Measurements from ENCODE around the gene SEPTIN10. TPM values are rescaled to one million over a fixed set of nuclear protein-coding genes. Genes with fewer than 3 reads are reported as not detected.
"Not testable (repeated sequence)": the region's sequence is repeated elsewhere in the genome, so short reads cannot be mapped to it uniquely, and the experiment has no call there.

Gene SEPTIN10
- total RNA-seq (2014; rRNA removed; shearing (Covaris generic)), result 107 and 124 TPM in 2 replicates

- peak; percentile 99 for DNase-seq (ENCODE audit: low read depth)
Observed at GRCh38 chr2:109613922-109614714, at the start of gene SEPTIN10, which contains the start of gene SOWAHC. Gene SEPTIN10, minus strand, starts transcription at chr2:109613966. Its CDS starts 139 bp downstream, at chr2:109613827. Gene SOWAHC, plus strand, starts transcription at chr2:109614364. Its CDS starts 126 bp downstream, at chr2:109614490.

DNA sequence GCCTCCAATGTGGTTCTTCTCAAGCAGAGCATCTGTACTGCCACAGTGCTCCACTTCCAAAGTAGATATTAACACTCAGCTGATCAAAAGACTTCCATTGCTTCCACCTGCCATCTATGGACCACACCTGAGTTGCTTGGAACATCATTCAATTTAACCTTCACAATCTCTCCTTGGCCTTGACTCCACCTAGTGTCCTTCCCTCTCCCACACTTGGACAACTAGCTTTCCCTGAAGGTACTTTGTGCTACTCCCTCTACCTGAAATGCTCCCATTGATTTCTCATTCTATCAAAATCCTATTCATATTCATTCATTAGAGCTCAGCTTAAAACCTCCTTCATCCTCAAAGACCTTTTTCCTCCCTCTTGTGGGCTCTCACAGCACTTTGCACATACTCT, 49.1 kb upstream of the SEPTIN10 start:
- no peak for DNase-seq (ENCODE audit: low read depth)

- DNase-seq (ENCODE audit: low read depth), result peak; percentile 55
Observed at GRCh38 chr2:109660046-109660860, 46.5 kb upstream of the SEPTIN10 start.

DNA sequence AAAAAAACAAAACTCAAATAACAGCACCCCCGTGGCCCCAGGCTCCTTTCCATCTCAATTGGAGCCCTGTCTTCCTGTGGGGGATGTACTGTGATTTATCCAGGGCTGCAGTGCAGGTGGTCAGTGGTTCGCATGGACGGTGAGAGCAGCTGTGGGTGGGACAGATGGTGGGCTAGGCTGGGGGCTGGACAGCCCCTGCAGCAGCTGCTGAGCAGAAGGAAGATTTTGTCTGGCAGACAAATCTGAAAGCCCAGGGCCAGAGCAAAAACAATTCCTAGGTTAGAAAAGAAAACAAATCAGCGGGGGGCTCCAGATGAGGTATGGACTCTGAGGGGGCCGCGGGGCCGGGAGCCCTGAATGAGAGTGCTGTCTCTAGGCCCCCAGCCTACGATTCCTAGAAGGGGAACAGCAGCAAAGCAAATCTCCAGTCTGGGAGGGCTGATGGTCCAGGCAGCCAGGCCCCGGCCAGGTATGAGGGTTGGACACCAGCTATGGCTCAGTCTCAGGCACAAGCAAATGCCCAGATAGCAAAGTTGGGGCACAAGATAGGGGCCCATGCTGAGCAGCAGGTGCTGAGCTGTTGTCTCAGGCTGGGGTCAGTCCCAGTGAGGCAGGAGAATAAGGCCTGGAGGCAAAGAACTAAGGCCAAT, 45.8 kb upstream of the SEPTIN10 start:
- DNase-seq (ENCODE audit: low read depth), result no peak

- DNase-seq (ENCODE audit: low read depth), result no peak
Observed at GRCh38 chr2:109655287-109655686, 41.5 kb upstream of the SEPTIN10 start.

DNA sequence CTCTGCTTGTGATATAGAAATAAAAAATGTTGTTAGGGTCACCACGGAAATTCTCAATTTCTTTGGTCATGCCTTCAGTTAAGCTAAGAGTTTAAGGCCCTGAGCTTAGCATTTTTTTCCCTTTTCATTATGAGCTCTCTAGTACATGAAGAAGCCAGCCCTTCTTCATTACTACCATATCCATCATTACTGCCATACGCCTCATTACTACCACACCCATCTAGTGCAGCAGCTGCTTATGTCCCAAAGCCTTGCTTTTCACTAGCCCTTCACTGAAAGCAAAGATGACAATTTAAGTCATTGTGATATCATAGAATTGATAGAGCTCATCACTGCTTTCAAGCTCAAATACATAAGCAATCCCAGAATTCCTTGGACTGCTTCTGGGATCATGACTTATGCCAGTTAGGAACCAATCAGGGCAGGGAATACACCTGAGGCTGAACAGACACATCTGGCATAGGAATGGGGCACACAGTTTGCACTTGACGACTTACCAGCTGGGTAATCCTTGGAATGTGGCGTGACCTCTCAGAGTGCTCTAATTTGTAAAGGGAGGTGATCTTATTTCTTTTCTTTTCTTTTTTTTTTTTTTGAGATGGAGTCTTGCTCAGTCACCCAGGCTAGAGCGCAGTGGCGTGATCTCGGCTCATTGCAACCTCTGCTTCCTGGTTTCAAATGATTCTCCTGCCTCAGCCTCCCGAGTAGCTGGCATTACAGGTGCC, 40.7 kb upstream of the SEPTIN10 start:
- no peak for DNase-seq (ENCODE audit: low read depth)

DNA sequence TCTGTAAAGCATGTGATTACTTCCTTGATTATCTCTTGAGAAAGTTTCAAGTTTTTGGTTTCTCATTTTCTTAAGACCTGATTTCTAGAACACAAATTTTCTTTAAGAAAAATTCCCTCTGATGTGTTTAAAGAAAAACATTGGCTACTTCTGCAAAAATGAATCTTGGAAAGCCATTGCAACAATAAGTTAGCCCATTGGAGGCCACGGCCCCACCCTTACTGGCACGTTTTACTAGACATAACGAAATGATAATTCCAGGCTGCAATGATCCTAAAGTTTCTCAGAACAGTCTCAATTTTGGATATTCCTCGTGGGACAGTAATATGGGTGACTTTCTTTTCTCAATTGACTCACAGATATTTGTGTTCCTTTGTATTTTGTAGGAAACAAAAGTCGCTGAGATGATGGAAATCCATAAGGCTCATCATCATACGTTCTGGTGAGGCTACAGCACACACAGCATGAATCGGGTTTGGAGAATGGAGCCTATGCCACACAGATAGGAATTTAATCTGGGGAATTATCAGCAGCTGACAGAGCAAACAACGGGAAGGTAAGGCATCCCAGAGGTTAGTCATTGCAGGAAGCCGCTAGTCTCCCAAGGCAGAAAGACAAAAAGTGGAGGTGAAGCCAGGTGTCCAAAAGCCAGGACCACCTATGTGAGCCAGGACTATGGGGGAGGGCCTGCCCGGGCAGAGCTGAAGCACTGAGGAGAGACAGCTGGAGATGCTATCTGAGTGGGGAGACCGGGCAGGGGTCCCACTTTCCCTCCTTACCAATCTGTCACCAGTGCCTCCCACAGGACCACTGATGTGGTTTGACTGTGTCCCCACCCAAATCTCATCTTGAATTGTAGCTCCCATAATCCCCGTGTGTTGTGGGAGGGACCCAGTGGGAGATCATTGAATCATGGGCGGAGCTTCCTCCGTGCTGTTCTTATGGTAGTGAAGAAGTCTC, 36.2 kb upstream of the SEPTIN10 start:
- no peak for DNase-seq (ENCODE audit: low read depth)

GRCh38 chr2:109648041-109648527, 34.3 kb upstream of the SEPTIN10 start:
- no peak for DNase-seq (ENCODE audit: low read depth)

- DNase-seq (ENCODE audit: low read depth), result no peak
Observed at GRCh38 chr2:109647636-109648035, 33.9 kb upstream of the SEPTIN10 start.

GRCh38 chr2:109646961-109647360, 33.2 kb upstream of the SEPTIN10 start:
- DNase-seq (ENCODE audit: low read depth), result no peak

GRCh38 chr2:109645412-109646184, 31.8 kb upstream of the SEPTIN10 start:
- DNase-seq (ENCODE audit: low read depth), result no peak

GRCh38 chr2:109644571-109645275, 31.0 kb upstream of the SEPTIN10 start:
- DNase-seq (ENCODE audit: low read depth), result peak; percentile 64

DNA sequence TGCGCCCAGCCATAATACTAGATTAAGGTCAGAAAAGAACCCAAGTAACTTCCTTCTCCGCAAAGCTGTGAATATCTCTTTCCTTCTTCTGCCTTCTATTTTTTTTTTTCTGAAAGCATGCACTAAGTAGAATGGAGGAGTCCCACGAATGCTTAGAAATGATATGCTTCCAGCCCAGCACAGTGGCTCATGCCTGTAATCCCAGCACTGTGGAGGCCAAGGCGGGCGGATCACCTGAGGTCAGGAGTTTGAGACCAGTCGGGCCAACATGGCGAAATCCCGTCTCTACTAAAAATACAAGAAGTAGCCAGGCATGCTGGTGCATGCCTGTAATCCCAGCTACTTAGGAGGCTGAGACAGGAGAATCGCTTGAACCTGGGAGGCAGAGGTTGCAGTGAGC, 26.2 kb upstream of the SEPTIN10 start:
- DNase-seq (ENCODE audit: low read depth), result not testable (repeated sequence)

DNA sequence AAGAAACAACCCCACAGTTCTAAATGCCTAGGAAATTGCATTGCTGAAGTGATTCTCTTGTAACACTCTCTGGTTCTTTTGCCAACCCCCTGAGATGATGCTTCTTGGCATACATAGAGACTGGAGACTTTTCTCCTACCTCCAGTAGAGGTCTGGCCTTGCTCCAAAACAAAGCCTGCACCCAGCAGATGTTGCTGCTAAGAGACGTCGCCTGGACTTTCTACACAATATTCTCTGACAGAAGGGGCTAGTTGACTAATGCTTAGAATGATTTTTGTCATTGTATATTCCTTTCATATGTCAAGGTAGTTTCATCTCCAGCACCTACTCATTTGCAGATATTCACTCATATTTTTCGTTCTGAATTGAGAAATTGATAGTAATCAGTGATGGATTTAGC, 25.0 kb upstream of the SEPTIN10 start:
- DNase-seq (ENCODE audit: low read depth), result no peak

DNA sequence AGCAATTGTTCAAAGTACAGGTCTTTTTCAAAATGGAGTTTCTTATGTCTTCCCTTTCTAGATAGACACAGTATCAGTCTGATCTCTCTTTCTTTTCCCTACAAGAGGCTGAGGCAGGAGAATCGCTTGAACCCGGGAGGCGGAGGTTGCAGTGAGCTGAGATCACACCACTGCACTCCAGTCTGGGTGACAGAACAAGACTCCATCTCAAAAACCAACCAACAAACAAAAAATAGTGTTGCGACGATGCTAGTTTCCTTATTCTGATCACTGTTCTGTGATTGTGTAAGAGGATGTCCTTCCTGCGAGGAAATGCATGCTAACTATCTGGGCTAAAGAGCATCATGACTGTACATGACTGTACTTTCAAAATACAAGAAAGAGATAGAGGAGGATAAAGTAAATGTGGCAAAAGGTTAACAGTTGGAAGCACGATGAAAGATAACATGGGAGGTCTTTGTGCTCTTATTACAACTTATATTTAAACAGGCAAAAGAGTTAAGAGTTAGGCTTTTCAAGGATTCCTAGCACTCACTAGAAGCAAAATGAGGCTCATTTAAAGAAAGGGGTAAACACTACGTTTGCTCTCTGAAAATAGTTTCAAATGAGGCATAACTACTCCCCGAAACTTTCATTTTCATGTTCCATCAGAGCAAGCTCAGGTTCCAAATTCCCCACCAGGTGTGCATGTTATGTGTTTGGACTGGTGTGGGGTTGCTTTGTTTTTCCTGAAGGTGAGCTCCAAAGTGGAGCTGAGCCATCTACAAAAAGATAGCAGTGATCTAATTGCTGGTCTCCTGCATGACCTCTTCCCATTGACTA, 24.2 kb upstream of the SEPTIN10 start:
- DNase-seq (ENCODE audit: low read depth), result no peak

GRCh38 chr2:109636317-109636716, 22.6 kb upstream of the SEPTIN10 start:
- no peak for DNase-seq (ENCODE audit: low read depth)

GRCh38 chr2:109635426-109636304, 21.9 kb upstream of the SEPTIN10 start:
- no peak for DNase-seq (ENCODE audit: low read depth)
